ENCODE data around the gene GAREM1.
"Not testable (repeated sequence)": the region's sequence is repeated elsewhere in the genome, so short reads cannot be mapped to it uniquely, and the experiment has no call there.

GAREM1 gene

GRCh38 chr18:32366586-32367538, 103.8 kb downstream of the GAREM1 start:
- no peak for DNase-seq

GRCh38 chr18:32362484-32362883, 108.2 kb downstream of the GAREM1 start:
- no peak for DNase-seq

GRCh38 chr18:32360682-32361345, 109.9 kb downstream of the GAREM1 start:
- peak in 1 of 2 experiments; percentile 7 for DNase-seq

- DNase-seq = no peak
Measured at GRCh38 chr18:32358529-32358928, 112.2 kb downstream of the GAREM1 start.

- DNase-seq = no peak
Measured at GRCh38 chr18:32358075-32358474, 112.6 kb downstream of the GAREM1 start.

- no peak for DNase-seq
Measured at GRCh38 chr18:32355896-32356295, 114.8 kb downstream of the GAREM1 start.

- no peak for DNase-seq
Measured at GRCh38 chr18:32354518-32354917, 116.2 kb downstream of the GAREM1 start.

GRCh38 chr18:32353257-32353656, 117.4 kb downstream of the GAREM1 start:
- no peak for DNase-seq

GRCh38 chr18:32351032-32351431, 119.7 kb downstream of the GAREM1 start:
- DNase-seq = no peak

GRCh38 chr18:32349728-32350395, 120.8 kb downstream of the GAREM1 start:
- DNase-seq = no peak

- DNase-seq = no peak
Measured at GRCh38 chr18:32346671-32347070, 124.0 kb downstream of the GAREM1 start.

- no peak for DNase-seq
Measured at GRCh38 chr18:32343634-32344033, 127.0 kb downstream of the GAREM1 start.

GRCh38 chr18:32341112-32341511, 129.6 kb downstream of the GAREM1 start:
- not testable (repeated sequence) for DNase-seq

GRCh38 chr18:32339045-32339444, 131.6 kb downstream of the GAREM1 start:
- no peak for DNase-seq

- DNase-seq = no peak
Measured at GRCh38 chr18:32337821-32338220, 132.9 kb downstream of the GAREM1 start.

- no peak for DNase-seq
Measured at GRCh38 chr18:32337347-32337746, 133.3 kb downstream of the GAREM1 start.

GRCh38 chr18:32335228-32335627, 135.5 kb downstream of the GAREM1 start:
- DNase-seq = no peak

GRCh38 chr18:32333781-32334180, 136.9 kb downstream of the GAREM1 start:
- no peak for DNase-seq

- DNase-seq = no peak
Measured at GRCh38 chr18:32332708-32333107, 138.0 kb downstream of the GAREM1 start.

- DNase-seq = no peak
Measured at GRCh38 chr18:32328974-32329373, 141.7 kb downstream of the GAREM1 start.

GRCh38 chr18:32328379-32328778, 142.3 kb downstream of the GAREM1 start:
- no peak for DNase-seq

GRCh38 chr18:32326450-32327308, 144.0 kb downstream of the GAREM1 start:
- DNase-seq = no peak

GRCh38 chr18:32324181-32324580, 146.5 kb downstream of the GAREM1 start:
- no peak for DNase-seq
